ENCODE results near the gene P4HB. TPM values are rescaled to one million over a fixed set of nuclear protein-coding genes. Genes with fewer than 3 reads are reported as not detected.

P4HB gene
- total and polyA plus RNA-seq, 7 experiments from 2014 or later, result 161 to 568 (median 285) TPM

DNA sequence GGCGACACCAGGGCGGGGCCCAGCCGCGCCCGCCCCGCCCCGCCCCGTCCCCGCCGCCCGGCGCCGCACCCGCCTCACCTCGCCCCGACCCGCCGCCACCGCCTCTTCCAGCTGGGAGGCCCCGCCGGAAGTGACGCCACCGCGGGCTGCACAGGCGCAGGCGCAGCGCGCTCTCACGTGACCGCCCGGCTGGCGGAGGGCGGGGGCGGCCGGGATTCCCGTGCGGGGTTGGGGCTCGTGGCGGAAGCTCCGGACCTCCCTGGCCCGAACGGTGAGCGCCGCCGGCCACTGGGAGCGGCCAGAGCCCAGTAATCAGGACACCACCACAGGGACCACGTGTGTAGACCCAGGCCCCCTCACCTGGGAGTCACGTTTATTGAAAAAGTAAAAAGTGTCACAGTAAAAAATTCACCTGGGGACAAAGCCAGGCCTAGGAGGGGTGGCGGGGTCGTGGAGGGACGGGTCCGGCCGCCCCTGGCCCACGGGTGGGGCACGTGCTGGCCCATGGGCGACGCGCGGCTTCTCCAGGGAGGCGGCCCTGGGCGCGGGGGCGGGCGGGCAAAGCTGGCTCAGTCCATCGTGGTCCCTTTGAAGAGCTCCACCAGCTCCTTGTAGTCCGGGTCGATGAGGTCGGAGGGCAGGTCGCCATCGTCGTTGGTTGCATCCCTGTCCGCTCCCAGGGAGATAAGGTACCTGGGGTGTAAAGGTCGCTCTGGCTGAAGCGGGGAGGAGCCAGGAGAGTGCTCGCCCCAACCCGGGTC is 27.0 kb downstream of the P4HB start, which contains the start of gene MCRIP1:
MCRIP1 (minus strand) TSS at position 132 of the 761 bp plus-strand sequence. CDS start 8,785 bp downstream, outside the sequence.
- Mint-ChIP-seq H3K27ac (peak within 1 kb of the TSS; percentile 81 to 97 (median 91)), H3K36me3 (no peaks in the 10 kb centered on the region), H3K9me3 (peaks cover 0 to 3% (median 0%) of the 10 kb centered on the region in 11 donors), H3K4me3 (peak within 1 kb of the TSS; percentile 75 to 96 (median 92)), H3K4me1 (peaks cover 11 to 27% (median 19%) of the 10 kb centered on the region in 7 donors), H3K27me3 (no peaks in the 10 kb centered on the region)
- peak within 1 kb of the TSS; percentile 82 for H3K4me3 ChIP-seq (ENCODE audit: low read length)
- no peaks in the 10 kb centered on the region for H3K36me3 ChIP-seq (ENCODE audit: control insufficient read depth in 2 of 3, insufficient read depth in 3 of 3, low read length in 3 of 3)
- CTCF ChIA-PET, result no interaction called here
- DNase-seq (peak; percentile 87 to 100 (median 91)), ATAC-seq (peak; percentile 84)
- H3K4me1 ChIP-seq (ENCODE audit: control insufficient read depth in 2 of 2, insufficient read depth in 2 of 2, low read length in 2 of 2), result peaks cover 13 to 16% of the 10 kb centered on the region in 2 donors
- H3K27me3 ChIP-seq (ENCODE audit: control insufficient read depth in 2 of 2, insufficient read depth in 2 of 2, low read length in 2 of 2), result no peaks in the 10 kb centered on the region
- peak within 1 kb of the TSS; percentile 91 for H3K27ac ChIP-seq (ENCODE audit: low read depth, low read length)
- intact Hi-C loops (cut with micrococcal nuclease), result loop anchor here (1.0 to 5.0 kb wide), 7 partner anchors 27 to 197 kb away; partner anchors contain the start of genes CENPX (in 2 of the 2), LRRC45 (in 2 of the 2), MRPL12 (in 2 of the 2) and P4HB (in 2 of the 2)
- no peaks in the 10 kb centered on the region for H3K9me3 ChIP-seq (ENCODE audit: control insufficient read depth in 2 of 3, low read length in 3 of 3)
- POLR2A ChIA-PET, result interaction anchor here (0.7 to 2.2 kb wide), 7 partner anchors 10 to 896 kb away, joined by 3 to 8 read pairs (median 5); partner anchors contain the start of gene MRPL12

DNA sequence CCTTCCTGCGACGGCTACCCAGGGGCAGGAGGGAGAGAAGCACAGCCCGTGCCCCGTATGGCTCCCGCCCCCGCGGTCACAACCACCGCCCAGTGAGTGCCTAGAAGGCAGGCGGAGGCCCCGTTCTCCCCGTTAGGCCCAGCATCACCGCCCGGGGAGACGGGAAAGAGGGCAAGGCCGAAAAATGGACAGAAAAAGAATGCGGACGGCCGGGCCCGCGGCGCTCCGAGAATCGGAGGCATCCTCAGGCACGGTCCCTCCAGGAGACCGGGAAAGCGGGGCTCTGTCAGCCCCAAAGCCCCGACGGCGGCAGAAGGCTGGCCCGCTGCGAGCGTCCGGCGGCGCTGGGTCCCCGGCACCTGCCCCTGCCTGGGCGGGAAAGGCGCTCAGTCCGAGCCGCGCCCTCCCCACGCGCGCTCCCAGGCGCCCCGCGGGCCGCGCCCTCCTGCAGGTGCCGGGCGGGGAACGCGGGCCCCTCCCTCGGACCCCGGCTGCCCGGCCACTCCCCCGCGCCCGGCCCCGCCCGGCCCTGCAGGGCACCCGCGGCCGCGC is 27.7 kb downstream of the P4HB start:
- DNase-seq, result peak; percentile 6 to 63 (median 25)
- CTCF ChIA-PET, result interaction anchor here (0.5 kb wide), 1 partner anchor 126 kb away, joined by 3 read pairs; no protein-coding TSS in a partner anchor

DNA sequence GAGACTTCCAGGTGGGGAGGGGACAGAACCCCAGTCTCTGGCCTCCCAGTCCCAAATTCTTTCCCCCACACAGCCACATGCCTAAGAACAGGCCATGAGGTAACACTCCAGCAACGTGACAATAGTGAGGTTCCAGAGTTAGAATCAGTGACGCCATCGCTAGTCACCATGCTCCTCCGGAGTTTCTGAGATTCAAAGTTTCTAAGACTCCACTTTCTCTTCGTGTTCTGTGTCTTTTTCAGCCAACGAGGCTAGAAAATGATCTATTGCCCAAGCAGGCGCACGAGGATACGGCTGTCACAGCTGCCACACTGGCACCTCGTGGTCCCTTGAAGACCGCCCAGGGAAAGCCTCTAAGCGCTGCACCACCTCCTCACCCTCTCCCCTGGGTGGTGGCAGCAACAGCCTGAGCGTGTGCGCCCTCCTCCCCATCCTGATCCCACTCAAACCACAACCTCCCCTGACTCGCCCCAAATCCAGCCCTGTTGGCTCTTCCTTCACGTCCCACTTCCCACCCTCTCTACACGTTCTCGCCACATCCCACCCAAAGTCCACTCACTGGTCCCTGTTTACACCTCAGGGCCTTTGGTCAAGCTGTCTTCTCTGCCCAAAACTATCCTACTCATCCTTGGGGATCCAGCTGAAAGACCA is 28.3 kb downstream of the P4HB start:
- Mint-ChIP-seq H3K4me1 (peaks cover 11 to 28% (median 20%) of the 10 kb centered on the region in 7 donors), H3K27me3 (no peaks in the 10 kb centered on the region), H3K9me3 (peaks cover 0 to 3% (median 0%) of the 10 kb centered on the region in 11 donors), H3K27ac (peak overlapping the region; percentile 81 to 97 (median 91)), H3K36me3 (no peaks in the 10 kb centered on the region), H3K4me3 (peak overlapping the region; percentile 75 to 96 (median 92))
- intact Hi-C loops (cut with micrococcal nuclease), result loop anchor here (1.0 to 5.0 kb wide), 5 partner anchors 60 to 195 kb away; partner anchors contain the start of genes CENPX (in 2 of the 2), LRRC45 (in 2 of the 2), ALYREF (in 1 of the 2) and ANAPC11 (in 1 of the 2)
- POLR2A ChIA-PET, result no interaction called here
- Histone ChIP-seq H3K27ac (ENCODE audit: low read depth, low read length) (peak overlapping the region; percentile 61), H3K36me3 (ENCODE audit: control insufficient read depth in 2 of 3, insufficient read depth in 3 of 3, low read length in 3 of 3) (no peaks in the 10 kb centered on the region), H3K4me3 (ENCODE audit: low read length) (peak overlapping the region; percentile 66), H3K9me3 (ENCODE audit: control insufficient read depth in 2 of 3, low read length in 3 of 3) (no peaks in the 10 kb centered on the region), H3K27me3 (ENCODE audit: control insufficient read depth in 2 of 2, insufficient read depth in 2 of 2, low read length in 2 of 2) (no peaks in the 10 kb centered on the region), H3K4me1 (ENCODE audit: control insufficient read depth in 2 of 2, insufficient read depth in 2 of 2, low read length in 2 of 2) (peaks cover 13 to 16% of the 10 kb centered on the region in 2 donors)
- ATAC-seq (peak; percentile 68), DNase-seq (peak in 8 of 9 donors; percentile 27 to 60 (median 41))
- CTCF ChIA-PET, result interaction anchor here (0.5 kb wide), 1 partner anchor 125 kb away, joined by 3 read pairs; no protein-coding TSS in a partner anchor

More for the DNA sequence above, 27.7 kb downstream of the P4HB start:
- Histone ChIP-seq H3K27ac (ENCODE audit: low read depth, low read length) (peak overlapping the region; percentile 61), H3K27me3 (ENCODE audit: control insufficient read depth in 2 of 2, insufficient read depth in 2 of 2, low read length in 2 of 2) (no peaks in the 10 kb centered on the region), H3K4me3 (ENCODE audit: low read length) (peak overlapping the region; percentile 66), H3K9me3 (ENCODE audit: control insufficient read depth in 2 of 3, low read length in 3 of 3) (no peaks in the 10 kb centered on the region), H3K36me3 (ENCODE audit: control insufficient read depth in 2 of 3, insufficient read depth in 3 of 3, low read length in 3 of 3) (no peaks in the 10 kb centered on the region), H3K4me1 (ENCODE audit: control insufficient read depth in 2 of 2, insufficient read depth in 2 of 2, low read length in 2 of 2) (peaks cover 13 to 16% of the 10 kb centered on the region in 2 donors)
- ATAC-seq, result peak; percentile 27
- Mint-ChIP-seq H3K36me3 (no peaks in the 10 kb centered on the region), H3K27ac (peak overlapping the region; percentile 81 to 97 (median 91)), H3K4me1 (peaks cover 11 to 29% (median 20%) of the 10 kb centered on the region in 7 donors), H3K27me3 (no peaks in the 10 kb centered on the region), H3K4me3 (peak overlapping the region; percentile 75 to 96 (median 92)), H3K9me3 (peaks cover 0 to 3% (median 0%) of the 10 kb centered on the region in 11 donors)
- POLR2A ChIA-PET, result interaction anchor here (0.7 to 2.2 kb wide), 7 partner anchors 11 to 897 kb away, joined by 3 to 8 read pairs (median 5); partner anchors contain the start of gene MRPL12
- intact Hi-C loops (cut with micrococcal nuclease), result loop anchor here (1.0 to 5.0 kb wide), 8 partner anchors 28 to 196 kb away; partner anchors contain the start of genes CENPX (in 2 of the 2), LRRC45 (in 2 of the 2), MRPL12 (in 2 of the 2) and P4HB (in 2 of the 2)

DNA sequence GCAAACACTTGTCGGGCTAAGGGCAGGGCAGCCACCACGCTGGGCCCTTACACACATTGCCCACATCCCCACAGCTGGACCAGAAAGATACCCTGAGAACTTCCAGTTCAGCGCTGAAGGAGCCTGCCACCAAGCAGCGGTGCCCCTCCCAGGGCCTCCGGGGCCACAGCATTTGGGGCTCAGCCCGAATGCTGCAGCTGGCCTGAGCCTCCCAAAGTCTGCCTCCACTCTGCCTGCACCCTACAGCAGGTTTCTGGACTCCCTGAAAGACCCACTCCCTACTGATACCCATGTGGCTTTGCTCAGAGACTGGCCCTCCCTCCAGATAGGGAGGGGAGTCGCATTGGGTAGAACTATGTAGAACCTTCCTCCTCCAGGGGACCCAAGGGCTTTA is 28.8 kb downstream of the P4HB start:
- no peaks in the 10 kb centered on the region for H3K9me3 ChIP-seq (ENCODE audit: control insufficient read depth in 2 of 3, low read length in 3 of 3)
- Mint-ChIP-seq H3K4me1 (peaks cover 11 to 28% (median 20%) of the 10 kb centered on the region in 7 donors), H3K9me3 (peaks cover 0 to 3% (median 0%) of the 10 kb centered on the region in 11 donors), H3K36me3 (no peaks in the 10 kb centered on the region), H3K27me3 (no peaks in the 10 kb centered on the region), H3K27ac (peak overlapping the region; percentile 81 to 97 (median 91)), H3K4me3 (peak overlapping the region; percentile 8 to 96 (median 92))
- peaks cover 13 to 16% of the 10 kb centered on the region in 2 donors for H3K4me1 ChIP-seq (ENCODE audit: control insufficient read depth in 2 of 2, insufficient read depth in 2 of 2, low read length in 2 of 2)
- ChIA-PET CTCF (no interaction called here), POLR2A (no interaction called here)
- no peak overlapping the region for H3K27ac ChIP-seq (ENCODE audit: low read depth, low read length)
- intact Hi-C loops (cut with micrococcal nuclease), result loop anchor here (5.0 kb wide), 2 partner anchors 61 to 191 kb away; partner anchors contain the start of genes CENPX (in 2 of the 2), LRRC45 (in 2 of the 2), ALYREF (in 1 of the 2) and ANAPC11 (in 1 of the 2)
- no peaks in the 10 kb centered on the region for H3K27me3 ChIP-seq (ENCODE audit: control insufficient read depth in 2 of 2, insufficient read depth in 2 of 2, low read length in 2 of 2)
- H3K36me3 ChIP-seq (ENCODE audit: control insufficient read depth in 2 of 3, insufficient read depth in 3 of 3, low read length in 3 of 3), result no peaks in the 10 kb centered on the region
- H3K4me3 ChIP-seq (ENCODE audit: low read length), result no peak overlapping the region
- DNase-seq, result no peak
- ATAC-seq, result no peak

DNA sequence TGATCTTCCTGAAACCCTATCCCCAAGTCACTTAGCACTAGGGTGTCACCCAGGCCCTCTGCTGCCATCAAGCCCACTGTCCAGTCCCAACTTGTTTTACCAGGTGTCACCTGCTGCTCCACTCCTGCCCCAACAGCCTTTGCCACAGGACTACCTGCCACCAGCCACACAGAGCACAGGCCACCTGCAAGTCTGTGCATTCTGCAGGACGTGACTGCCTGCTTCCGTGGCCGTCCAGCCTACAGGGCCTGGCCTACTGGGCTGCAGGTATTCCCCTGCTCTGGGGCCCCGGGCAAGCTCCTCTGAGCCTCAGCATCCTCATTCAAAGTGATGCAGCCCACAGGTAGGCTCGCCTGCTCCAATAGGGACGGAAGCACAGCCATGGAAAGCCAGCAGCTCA is 30.5 kb downstream of the P4HB start:
- DNase-seq (no peak), ATAC-seq (no peak)
- no peaks in the 10 kb centered on the region for H3K9me3 ChIP-seq (ENCODE audit: control insufficient read depth in 2 of 3, low read length in 3 of 3)
- H3K27me3 Mint-ChIP-seq, result no peaks in the 10 kb centered on the region
- intact Hi-C loops (cut with micrococcal nuclease), result loop anchor here (5.0 kb wide), 2 partner anchors 62 to 192 kb away; partner anchors contain the start of genes CENPX (in 2 of the 2), LRRC45 (in 2 of the 2), ALYREF (in 1 of the 2) and ANAPC11 (in 1 of the 2)
- no peaks in the 10 kb centered on the region for H3K27me3 ChIP-seq (ENCODE audit: control insufficient read depth in 2 of 2, insufficient read depth in 2 of 2, low read length in 2 of 2)
- peaks cover 16 to 32% (median 24%) of the 10 kb centered on the region in 7 donors for H3K4me1 Mint-ChIP-seq
- H3K27ac ChIP-seq (ENCODE audit: low read depth, low read length), result no peak overlapping the region
- H3K27ac Mint-ChIP-seq, result no peak overlapping the region
- POLR2A ChIA-PET, result interaction anchor here (0.6 to 1.2 kb wide), 2 partner anchors 98 to 120 kb away, joined by 3 read pairs; partner anchors contain the start of gene MAFG
- peaks cover 0 to 2% (median 0%) of the 10 kb centered on the region in 3 experiments for H3K36me3 ChIP-seq (ENCODE audit: control insufficient read depth in 2 of 3, insufficient read depth in 3 of 3, low read length in 3 of 3)
- peaks cover 0 to 3% (median 0%) of the 10 kb centered on the region in 11 donors for H3K9me3 Mint-ChIP-seq
- H3K4me1 ChIP-seq (ENCODE audit: control insufficient read depth in 2 of 2, insufficient read depth in 2 of 2, low read length in 2 of 2), result peaks cover 13 to 16% of the 10 kb centered on the region in 2 donors
- CTCF ChIA-PET, result no interaction called here
- H3K36me3 Mint-ChIP-seq, result peaks cover 0 to 3% (median 0%) of the 10 kb centered on the region in 5 donors
- H3K4me3 ChIP-seq (ENCODE audit: low read length), result no peak overlapping the region
- no peak overlapping the region for H3K4me3 Mint-ChIP-seq

All from naive thymus-derived CD4-positive, alpha-beta T cell (primary cell).